Activated T-cell treated with anti-CD3 and anti-CD28 coated beads, Interleukin-2, amount 50 U/mL, for 4 hours (primary cell): Measurements from ENCODE around the gene LCP2. TPM values are rescaled to one million over a fixed set of nuclear protein-coding genes. Genes with fewer than 3 reads are reported as not detected.

Source experiments
- ATAC-seq, 2 donors: fragments of 200-7000 bp; cut with Tn5 transposase; one replicate each; pipeline ENCODE4 v1.10.0; 2021
- DNase-seq: peaks from one replicate; pipeline ENCODE4 v3.0.0-alpha.2; 2020
- H3K27me3 Mint-ChIP-seq: one replicate; pipeline ENCODE4 v1.8.0; 2021; ENCODE audit warnings: low read depth, mixed read lengths
- H3K36me3 Mint-ChIP-seq: one replicate; pipeline ENCODE4 v1.8.0; 2022; ENCODE audit warnings: mixed read lengths; ENCODE audit not compliant: insufficient read depth
- H3K4me1 Mint-ChIP-seq: one replicate; pipeline ENCODE4 v1.8.0; 2021; ENCODE audit warnings: low read depth, mixed read lengths
- H3K4me3 Mint-ChIP-seq: one replicate; pipeline ENCODE4 v1.8.0; 2021; ENCODE audit warnings: mild to moderate bottlenecking, moderate library complexity, mixed read lengths
- H3K9me3 Mint-ChIP-seq: one replicate; pipeline ENCODE4 v1.8.0; 2021; ENCODE audit warnings: mixed read lengths
- total RNA-seq, 3 donors: library from RNA; stranded (reverse); gene quantifications; one replicate each; pipeline ENCODE4 v1.2.1, GENCODE V29; 2021

Gene LCP2
- total RNA-seq, 3 donors from 2014 or later, result 93.0 to 136 (median 132) TPM

GRCh38 chr5:170223906-170224305 is 73.7 kb downstream of the LCP2 start:
- H3K36me3 Mint-ChIP-seq, result no peaks in the 10 kb centered on the region
- H3K9me3 Mint-ChIP-seq, result no peaks in the 10 kb centered on the region
- no peaks in the 10 kb centered on the region for H3K27me3 Mint-ChIP-seq
- ATAC-seq, result no peak
- no peak overlapping the region for H3K4me3 Mint-ChIP-seq
- peaks cover 3% of the 10 kb centered on the region for H3K4me1 Mint-ChIP-seq
- no peak for DNase-seq

- Mint-ChIP-seq H3K4me3 (no peak overlapping the region), H3K36me3 (no peaks in the 10 kb centered on the region), H3K4me1 (peaks cover 3% of the 10 kb centered on the region), H3K27me3 (no peaks in the 10 kb centered on the region), H3K9me3 (no peaks in the 10 kb centered on the region)
- ATAC-seq (no peak), DNase-seq (no peak)
Observed at GRCh38 chr5:170223360-170223759, 74.2 kb downstream of the LCP2 start.

GRCh38 chr5:170221327-170221741 is 76.2 kb downstream of the LCP2 start:
- H3K4me3 Mint-ChIP-seq, result no peak overlapping the region
- H3K27me3 Mint-ChIP-seq, result no peaks in the 10 kb centered on the region
- ATAC-seq (no peak), DNase-seq (no peak)
- peaks cover 3% of the 10 kb centered on the region for H3K4me1 Mint-ChIP-seq
- no peaks in the 10 kb centered on the region for H3K36me3 Mint-ChIP-seq
- H3K9me3 Mint-ChIP-seq, result no peaks in the 10 kb centered on the region

DNA sequence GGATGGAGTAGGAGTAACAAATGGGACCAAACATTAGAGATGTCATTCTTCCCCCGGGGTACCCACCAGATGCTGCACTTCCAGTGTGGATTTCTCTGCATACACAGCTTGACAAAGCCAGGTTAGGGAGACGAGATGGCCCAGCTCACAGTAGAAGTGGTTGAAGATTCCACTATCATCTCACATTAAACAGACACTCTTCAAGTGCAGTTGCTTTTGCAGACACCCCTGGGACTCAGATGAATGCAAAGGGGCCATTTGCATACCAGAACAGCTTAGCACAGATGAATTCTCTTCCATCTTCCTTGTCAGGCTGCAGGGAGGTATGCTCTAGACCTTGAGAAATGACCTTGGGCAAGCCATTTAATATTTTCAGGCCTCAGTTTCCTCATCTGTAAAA is 77.4 kb downstream of the LCP2 start:
- no peak for DNase-seq
- Mint-ChIP-seq H3K27me3 (peaks cover 4% of the 10 kb centered on the region), H3K4me3 (no peak overlapping the region), H3K36me3 (no peaks in the 10 kb centered on the region), H3K4me1 (no peaks in the 10 kb centered on the region), H3K9me3 (no peaks in the 10 kb centered on the region)
- no peak for ATAC-seq

GRCh38 chr5:170219615-170220014 is 78.0 kb downstream of the LCP2 start:
- Mint-ChIP-seq H3K27me3 (peaks cover 4% of the 10 kb centered on the region), H3K36me3 (no peaks in the 10 kb centered on the region), H3K4me1 (no peaks in the 10 kb centered on the region), H3K4me3 (no peak overlapping the region), H3K9me3 (no peaks in the 10 kb centered on the region)
- DNase-seq (no peak), ATAC-seq (no peak)

- no peak overlapping the region for H3K4me3 Mint-ChIP-seq
- no peaks in the 10 kb centered on the region for H3K4me1 Mint-ChIP-seq
- ATAC-seq (no peak), DNase-seq (no peak)
- H3K27me3 Mint-ChIP-seq, result peaks cover 7% of the 10 kb centered on the region
- H3K36me3 Mint-ChIP-seq, result no peaks in the 10 kb centered on the region
- no peaks in the 10 kb centered on the region for H3K9me3 Mint-ChIP-seq
Observed at GRCh38 chr5:170218726-170219125, 78.9 kb downstream of the LCP2 start.

DNA sequence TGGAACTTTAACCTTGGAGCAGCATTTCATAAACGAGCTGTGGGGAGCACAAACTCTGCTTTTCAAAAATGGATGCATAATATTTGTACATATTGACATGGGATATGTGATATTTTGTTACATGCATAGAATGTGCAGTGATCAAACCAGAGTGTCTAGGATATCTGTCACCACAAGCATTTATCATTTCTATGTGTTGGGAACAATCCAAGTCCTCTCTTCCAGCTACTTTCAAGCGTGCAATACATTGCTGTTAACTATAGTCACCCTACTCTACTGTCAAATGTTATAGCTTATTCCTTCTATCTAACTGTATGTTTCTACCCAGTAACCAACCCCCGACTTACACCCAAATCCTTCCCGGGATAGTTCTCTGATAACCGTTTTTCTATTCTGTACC is 79.7 kb downstream of the LCP2 start:
- DNase-seq, result no peak
- Mint-ChIP-seq H3K4me3 (no peak overlapping the region), H3K9me3 (no peaks in the 10 kb centered on the region), H3K36me3 (no peaks in the 10 kb centered on the region), H3K27me3 (peaks cover 7% of the 10 kb centered on the region), H3K4me1 (no peaks in the 10 kb centered on the region)
- ATAC-seq, result no peak

DNA sequence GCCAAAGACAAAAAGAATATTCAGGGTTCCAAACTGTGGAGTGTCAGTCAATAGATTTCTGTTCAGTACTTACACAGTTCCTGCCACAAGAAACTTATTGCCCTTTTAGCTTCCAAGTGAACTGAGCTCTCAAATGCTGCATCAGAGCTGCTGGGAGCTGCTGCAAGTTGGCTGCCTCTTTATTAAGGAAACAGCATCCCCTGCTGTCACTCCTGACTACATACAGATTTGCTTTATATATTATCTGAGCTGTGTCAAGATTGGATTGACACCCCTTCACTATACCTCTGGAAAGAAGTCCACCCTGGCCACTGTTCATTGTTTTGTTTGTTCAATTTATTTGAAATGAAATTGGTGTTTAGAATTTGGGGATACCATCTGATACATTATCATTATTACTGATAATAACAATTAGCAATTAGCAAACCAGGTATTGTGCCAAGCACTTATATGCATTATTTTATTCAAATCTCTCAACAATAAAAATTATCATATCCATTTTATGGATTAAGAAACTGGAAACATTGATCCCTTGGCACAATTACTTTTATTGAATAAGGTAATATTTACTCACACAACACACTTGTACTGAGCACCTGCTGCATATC is 81.2 kb downstream of the LCP2 start:
- no peaks in the 10 kb centered on the region for H3K36me3 Mint-ChIP-seq
- H3K4me1 Mint-ChIP-seq, result no peaks in the 10 kb centered on the region
- no peak for ATAC-seq
- DNase-seq, result no peak
- H3K9me3 Mint-ChIP-seq, result no peaks in the 10 kb centered on the region
- H3K4me3 Mint-ChIP-seq, result no peak overlapping the region
- H3K27me3 Mint-ChIP-seq, result peaks cover 7% of the 10 kb centered on the region

DNA sequence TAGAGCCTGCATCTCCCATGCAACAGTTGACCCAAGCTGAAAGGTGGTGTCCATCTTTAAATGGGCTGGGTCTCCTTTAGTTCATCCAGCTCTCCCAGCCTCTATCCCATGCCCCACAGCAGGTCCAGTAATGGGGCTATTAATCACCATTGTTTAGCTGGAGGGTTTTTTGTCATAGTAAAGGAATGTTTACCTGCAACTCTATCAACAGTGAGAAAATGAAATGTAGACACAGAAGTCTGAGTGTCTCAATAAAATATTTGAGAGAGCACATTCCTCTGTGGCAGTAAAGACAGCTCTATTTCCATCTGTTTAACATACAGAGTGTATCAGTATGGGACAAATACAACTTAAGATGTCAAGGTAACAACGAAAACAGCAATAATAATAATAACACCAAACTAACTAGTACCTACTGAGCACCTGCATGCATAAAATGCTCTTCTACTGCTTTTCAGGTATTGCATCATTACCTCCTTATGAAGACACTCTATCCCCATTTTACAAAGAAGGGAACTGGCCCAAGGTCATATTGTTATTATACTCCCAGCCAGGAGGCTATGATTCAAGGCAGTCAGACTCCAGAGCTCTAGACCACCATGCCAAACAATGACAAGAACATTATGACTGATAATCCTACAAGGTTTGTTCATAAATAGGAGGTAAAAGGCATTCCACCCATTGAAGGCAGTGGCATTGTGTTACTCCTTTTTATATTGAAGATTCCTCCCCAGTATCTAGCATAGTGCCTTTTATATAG is 85.8 kb downstream of the LCP2 start:
- Mint-ChIP-seq H3K36me3 (no peaks in the 10 kb centered on the region), H3K9me3 (peaks cover 5% of the 10 kb centered on the region), H3K4me3 (no peak overlapping the region), H3K27me3 (peaks cover 21% of the 10 kb centered on the region), H3K4me1 (no peaks in the 10 kb centered on the region)
- DNase-seq (no peak), ATAC-seq (no peak)

- no peak for DNase-seq
- H3K9me3 Mint-ChIP-seq, result peaks cover 5% of the 10 kb centered on the region
- H3K27me3 Mint-ChIP-seq, result peaks cover 30% of the 10 kb centered on the region
- H3K4me1 Mint-ChIP-seq, result no peaks in the 10 kb centered on the region
- H3K36me3 Mint-ChIP-seq, result no peaks in the 10 kb centered on the region
- no peak overlapping the region for H3K4me3 Mint-ChIP-seq
- ATAC-seq, result no peak
Observed at GRCh38 chr5:170206958-170207357, 90.6 kb downstream of the LCP2 start.

- H3K4me1 Mint-ChIP-seq, result no peaks in the 10 kb centered on the region
- ATAC-seq, result no peak
- no peaks in the 10 kb centered on the region for H3K36me3 Mint-ChIP-seq
- DNase-seq, result no peak
- no peak overlapping the region for H3K4me3 Mint-ChIP-seq
- peaks cover 30% of the 10 kb centered on the region for H3K27me3 Mint-ChIP-seq
- peaks cover 5% of the 10 kb centered on the region for H3K9me3 Mint-ChIP-seq
Observed at GRCh38 chr5:170206216-170206615, 91.4 kb downstream of the LCP2 start.

- ATAC-seq, result no peak
- Mint-ChIP-seq H3K9me3 (no peaks in the 10 kb centered on the region), H3K4me1 (no peaks in the 10 kb centered on the region), H3K36me3 (no peaks in the 10 kb centered on the region), H3K27me3 (peaks cover 21% of the 10 kb centered on the region), H3K4me3 (no peak overlapping the region)
- DNase-seq, result no peak
Observed at GRCh38 chr5:170204202-170204601, 93.4 kb downstream of the LCP2 start.

DNA sequence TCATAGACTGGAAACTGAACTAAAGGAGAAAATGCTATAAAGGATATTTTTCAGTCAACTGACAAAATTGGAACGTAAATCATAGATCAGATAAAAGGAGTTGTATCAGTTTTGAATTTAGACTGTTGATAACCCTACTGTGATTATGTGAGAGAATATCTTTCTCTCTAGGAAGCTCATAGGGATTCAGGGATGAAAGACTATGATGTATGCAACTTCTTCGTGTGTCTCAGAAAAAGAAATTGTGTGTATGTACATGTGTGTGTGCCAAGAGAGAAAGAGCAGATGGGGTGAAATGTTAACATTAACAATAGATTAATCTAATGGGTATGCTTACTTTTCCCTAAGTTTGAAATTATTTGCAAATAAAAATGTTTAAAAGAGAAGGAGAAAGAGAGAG is 95.5 kb downstream of the LCP2 start:
- Mint-ChIP-seq H3K4me3 (no peak overlapping the region), H3K27me3 (peaks cover 18% of the 10 kb centered on the region), H3K4me1 (no peaks in the 10 kb centered on the region), H3K36me3 (no peaks in the 10 kb centered on the region), H3K9me3 (no peaks in the 10 kb centered on the region)
- no peak for ATAC-seq
- DNase-seq, result no peak

- no peaks in the 10 kb centered on the region for H3K36me3 Mint-ChIP-seq
- DNase-seq, result no peak
- no peaks in the 10 kb centered on the region for H3K9me3 Mint-ChIP-seq
- H3K4me1 Mint-ChIP-seq, result no peaks in the 10 kb centered on the region
- peaks cover 18% of the 10 kb centered on the region for H3K27me3 Mint-ChIP-seq
- no peak for ATAC-seq
- no peak overlapping the region for H3K4me3 Mint-ChIP-seq
Observed at GRCh38 chr5:170201311-170201710, 96.3 kb downstream of the LCP2 start.

DNA sequence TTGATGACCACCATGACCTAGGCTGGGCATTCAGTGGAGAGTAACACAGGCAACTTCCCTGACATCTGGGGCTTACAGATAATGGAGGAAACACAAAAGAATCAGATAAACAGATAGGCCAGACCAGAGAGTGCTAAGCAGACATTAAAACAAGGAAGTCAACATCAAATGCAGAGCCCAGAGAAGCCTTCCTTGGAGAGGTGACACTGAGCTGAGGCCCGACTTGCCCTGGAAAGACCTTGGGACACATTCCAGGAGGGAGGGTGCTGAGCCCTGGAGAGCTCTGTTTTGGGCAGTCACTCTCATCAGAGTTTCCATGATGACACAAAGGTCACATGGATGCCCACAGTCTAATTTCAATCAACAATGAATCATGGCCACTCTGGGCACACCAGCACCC is 96.7 kb downstream of the LCP2 start:
- Mint-ChIP-seq H3K36me3 (no peaks in the 10 kb centered on the region), H3K27me3 (peaks cover 16% of the 10 kb centered on the region), H3K4me3 (no peak overlapping the region), H3K9me3 (no peaks in the 10 kb centered on the region), H3K4me1 (no peaks in the 10 kb centered on the region)
- DNase-seq (no peak), ATAC-seq (no peak)
